Measurements from ENCODE around the gene SETD6. TPM values are rescaled to one million over a fixed set of nuclear protein-coding genes. Genes with fewer than 3 reads are reported as not detected.

The SETD6 gene
- polyA plus RNA-seq, 1 of the 3 experiments (the other 2 are of a cell fraction): 17.2 TPM

DNA sequence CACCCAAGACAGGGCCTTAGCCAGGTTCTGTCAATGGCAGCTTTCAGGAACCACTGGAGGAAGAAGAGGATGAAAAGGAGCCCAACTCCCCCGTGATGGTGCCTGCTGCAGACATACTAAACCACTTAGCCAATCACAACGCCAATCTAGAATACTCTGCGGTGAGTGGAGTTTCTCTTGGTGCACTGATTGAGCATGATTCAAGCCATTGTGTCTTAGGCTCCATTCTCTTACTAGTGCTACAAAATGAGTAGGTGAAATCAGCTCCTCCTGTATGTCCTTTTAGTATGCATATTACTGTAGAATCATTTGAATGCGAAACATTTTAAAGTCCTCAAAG, 1.4 kb downstream of the SETD6 start (continued):
- TF ChIP-seq MXI1 (IDR thresholded peaks at IDR 0.05; ENCODE audit: low read depth, low read length): no peak

GRCh38 chr16:58518083-58518979, 3.0 kb downstream of the SETD6 start:
- Histone ChIP-seq H3K27ac (ENCODE audit: low read depth in 2 of 2, low read length in 1 of 2) (no peak overlapping the region), H3K4me3 (ENCODE audit: low read depth in 2 of 2, low read length in 1 of 2) (no peak overlapping the region), H3K79me2 (ENCODE audit: insufficient read depth) (no peaks in the 10 kb centered on the region; the same call in 1 of the 2 replicates), H3K27me3 (ENCODE audit: insufficient read depth) (no peaks in the 10 kb centered on the region), H2AFZ (ENCODE audit: low read depth) (no peak overlapping the region), H3F3A (replicated peaks; ENCODE audit: insufficient read depth) (peaks cover 32% of the 10 kb centered on the region), H3K4me1 (ENCODE audit: control insufficient read depth in 1 of 2, insufficient read depth in 2 of 2, low read depth in 1 of 2, low read length in 1 of 2) (peaks cover 0 to 8% of the 10 kb centered on the region in 2 experiments; a peak in 1 of 4 replicates), H4K20me1 (ENCODE audit: insufficient read depth) (0 out of 2 replicates have a peak, but pooled peaks cover 3% of the 10 kb centered on the region), H3K4me2 (no peak overlapping the region), H3K36me3 (replicated peaks in 1 of 2; ENCODE audit: control insufficient read depth in 1 of 2, insufficient read depth in 2 of 2, low read length in 1 of 2) (peaks cover 63 to 66% of the 10 kb centered on the region in 2 experiments), H3K9ac (no peak overlapping the region), H3K9me2 (no peaks in the 10 kb centered on the region), H3K9me3 (no peaks in the 10 kb centered on the region)
- CTCF ChIA-PET: interaction anchor here (0.6 to 10.3 kb wide), 10 partner anchors 12 to 238 kb away, joined by 3 to 62 read pairs (median 4); no protein-coding TSS in a partner anchor
- TF ChIP-seq USF1 (IDR thresholded peaks at IDR 0.05; ENCODE audit: borderline replicate concordance, low read depth) (no peak), TCF12 (IDR thresholded peaks at IDR 0.05) (no peak), RCOR1 (IDR thresholded peaks at IDR 0.05; ENCODE audit: low read length) (no peak), FOXJ3 (CRISPR knock-in tag; IDR thresholded peaks at IDR 0.05) (no peak), NFIC (IDR thresholded peaks at IDR 0.05; ENCODE audit: borderline replicate concordance) (no peak), CHD2 (IDR thresholded peaks at IDR 0.05; ENCODE audit: low read length, partially characterized antibody) (no peak), CTCF (IDR thresholded peaks at IDR 0.05) (no peak), FOSL2 (IDR thresholded peaks at IDR 0.05; ENCODE audit: borderline replicate concordance, low read depth) (no peak), TAF1 (IDR thresholded peaks at IDR 0.05; ENCODE audit: borderline replicate concordance, low read depth, low read length) (no peak), GATA2 (CRISPR knock-in tag; IDR thresholded peaks at IDR 0.05) (no peak), GABPA (IDR thresholded peaks at IDR 0.05; ENCODE audit: low read depth) (no peak), TEAD4 (IDR thresholded peaks at IDR 0.05; ENCODE audit: borderline replicate concordance, insufficient read depth) (no peak), ELF1 (IDR thresholded peaks at IDR 0.05) (no peak), EP300 (IDR thresholded peaks at IDR 0.05; ENCODE audit: borderline replicate concordance in 1 of 2, low read depth in 1 of 2, low read length in 1 of 2) (no peak), JUND (IDR thresholded peaks at IDR 0.05) (no peak)
- TF ChIP-seq, protein P1, sequence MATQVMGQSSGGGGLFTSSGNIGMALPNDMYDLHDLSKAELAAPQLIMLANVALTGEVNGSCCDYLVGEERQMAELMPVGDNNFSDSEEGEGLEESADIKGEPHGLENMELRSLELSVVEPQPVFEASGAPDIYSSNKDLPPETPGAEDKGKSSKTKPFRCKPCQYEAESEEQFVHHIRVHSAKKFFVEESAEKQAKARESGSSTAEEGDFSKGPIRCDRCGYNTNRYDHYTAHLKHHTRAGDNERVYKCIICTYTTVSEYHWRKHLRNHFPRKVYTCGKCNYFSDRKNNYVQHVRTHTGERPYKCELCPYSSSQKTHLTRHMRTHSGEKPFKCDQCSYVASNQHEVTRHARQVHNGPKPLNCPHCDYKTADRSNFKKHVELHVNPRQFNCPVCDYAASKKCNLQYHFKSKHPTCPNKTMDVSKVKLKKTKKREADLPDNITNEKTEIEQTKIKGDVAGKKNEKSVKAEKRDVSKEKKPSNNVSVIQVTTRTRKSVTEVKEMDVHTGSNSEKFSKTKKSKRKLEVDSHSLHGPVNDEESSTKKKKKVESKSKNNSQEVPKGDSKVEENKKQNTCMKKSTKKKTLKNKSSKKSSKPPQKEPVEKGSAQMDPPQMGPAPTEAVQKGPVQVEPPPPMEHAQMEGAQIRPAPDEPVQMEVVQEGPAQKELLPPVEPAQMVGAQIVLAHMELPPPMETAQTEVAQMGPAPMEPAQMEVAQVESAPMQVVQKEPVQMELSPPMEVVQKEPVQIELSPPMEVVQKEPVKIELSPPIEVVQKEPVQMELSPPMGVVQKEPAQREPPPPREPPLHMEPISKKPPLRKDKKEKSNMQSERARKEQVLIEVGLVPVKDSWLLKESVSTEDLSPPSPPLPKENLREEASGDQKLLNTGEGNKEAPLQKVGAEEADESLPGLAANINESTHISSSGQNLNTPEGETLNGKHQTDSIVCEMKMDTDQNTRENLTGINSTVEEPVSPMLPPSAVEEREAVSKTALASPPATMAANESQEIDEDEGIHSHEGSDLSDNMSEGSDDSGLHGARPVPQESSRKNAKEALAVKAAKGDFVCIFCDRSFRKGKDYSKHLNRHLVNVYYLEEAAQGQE (IDR thresholded peaks at IDR 0.05; ENCODE audit: low read depth, low read length): no peak
- TF ChIP-seq, protein P2, sequence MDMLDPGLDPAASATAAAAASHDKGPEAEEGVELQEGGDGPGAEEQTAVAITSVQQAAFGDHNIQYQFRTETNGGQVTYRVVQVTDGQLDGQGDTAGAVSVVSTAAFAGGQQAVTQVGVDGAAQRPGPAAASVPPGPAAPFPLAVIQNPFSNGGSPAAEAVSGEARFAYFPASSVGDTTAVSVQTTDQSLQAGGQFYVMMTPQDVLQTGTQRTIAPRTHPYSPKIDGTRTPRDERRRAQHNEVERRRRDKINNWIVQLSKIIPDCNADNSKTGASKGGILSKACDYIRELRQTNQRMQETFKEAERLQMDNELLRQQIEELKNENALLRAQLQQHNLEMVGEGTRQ (IDR thresholded peaks at IDR 0.05; ENCODE audit: borderline replicate concordance, low read depth, low read length): no peak
- WGBS (ENCODE audit: low lambda C conversion rate): 86% methylated on average over 8 of the region's 8 CpGs
- DNase-seq: no peak
- POLR2A ChIA-PET: interaction anchor here (1.1 kb wide), 1 partner anchor 142 kb away, joined by 3 read pairs; no protein-coding TSS in a partner anchor
